GM19463 (cell line): ENCODE results near the gene C3.
"Not testable (repeated sequence)": the region's sequence is repeated elsewhere in the genome, so short reads cannot be mapped to it uniquely, and the experiment has no call there.

Source experiments
- ATAC-seq: cut with Tn5 transposase; IDR thresholded peaks from one replicate; pipeline ENCODE4 v1.9.1; 2021; ENCODE audit warnings: mild to moderate bottlenecking, moderate library complexity; ENCODE audit not compliant: unreplicated experiment

C3 gene

GRCh38 chr19:6667114-6667627 lies 53.3 kb downstream of the C3 start:
- no peak for ATAC-seq

- no peak for ATAC-seq
Measured at GRCh38 chr19:6664916-6665315, 55.5 kb downstream of the C3 start.

GRCh38 chr19:6663236-6664201 lies 56.9 kb downstream of the C3 start:
- ATAC-seq, result no peak

GRCh38 chr19:6662702-6663101 lies 57.7 kb downstream of the C3 start:
- no peak for ATAC-seq

- ATAC-seq, result not testable (repeated sequence)
Measured at GRCh38 chr19:6661509-6662244, 58.8 kb downstream of the C3 start.

GRCh38 chr19:6660930-6661329 lies 59.5 kb downstream of the C3 start:
- ATAC-seq, result no peak

GRCh38 chr19:6656390-6656789 lies 64.1 kb downstream of the C3 start:
- not testable (repeated sequence) for ATAC-seq

GRCh38 chr19:6654347-6655310 lies 65.8 kb downstream of the C3 start:
- ATAC-seq, result no peak

GRCh38 chr19:6652805-6653094 lies 67.7 kb downstream of the C3 start:
- ATAC-seq, result no peak

- ATAC-seq, result no peak
Measured at GRCh38 chr19:6651965-6652804, 68.3 kb downstream of the C3 start.

GRCh38 chr19:6649185-6649584 lies 71.3 kb downstream of the C3 start:
- no peak for ATAC-seq

GRCh38 chr19:6648141-6648715 lies 72.2 kb downstream of the C3 start:
- no peak for ATAC-seq

GRCh38 chr19:6644796-6645195 lies 75.7 kb downstream of the C3 start:
- ATAC-seq, result no peak

GRCh38 chr19:6640333-6640732 lies 80.1 kb downstream of the C3 start:
- ATAC-seq, result not testable (repeated sequence)

GRCh38 chr19:6639439-6639838 lies 81.0 kb downstream of the C3 start:
- no peak for ATAC-seq

GRCh38 chr19:6633456-6633813 lies 87.0 kb downstream of the C3 start:
- not testable (repeated sequence) for ATAC-seq

GRCh38 chr19:6632747-6633455 lies 87.5 kb downstream of the C3 start:
- ATAC-seq, result not testable (repeated sequence)

GRCh38 chr19:6632002-6632621 lies 88.3 kb downstream of the C3 start:
- no peak for ATAC-seq
